Endothelial cell of umbilical vein (primary cell): Measurements from ENCODE around the gene DST. TPM values are rescaled to one million over a fixed set of nuclear protein-coding genes. Genes with fewer than 3 reads are reported as not detected.

Source experiments
- BruUV-seq: library from RNA; stranded (reverse); fragments of 400-500 nt; replicated peaks from 2 replicates; lab custom pipeline; 2021; lab: Mats Ljungman, UMichigan
- CTCF ChIA-PET: fragments of 300-600, 350-600 bp; sonication (Branson Sonifier 250); formaldehyde crosslinking; loops from one replicate; lab custom pipeline; 2021; ENCODE audit warnings: antibody characterized with exemption, inconsistent platforms; lab: Charles Lee
- POLR2A ChIA-PET: fragments of 300-600, 350-600 bp; sonication (Branson Sonifier 250); formaldehyde crosslinking; loops from one replicate; lab custom pipeline; 2021; ENCODE audit warnings: antibody characterized with exemption, inconsistent platforms; lab: Charles Lee
- DNase-seq: peaks from one replicate; pipeline ENCODE4 v3.0.0-alpha.2; 2011; ENCODE audit warnings: low read depth, low spot score
- FAIRE-seq: peaks from 2 replicates; lab custom pipeline; 2011; peaks lifted over from hg19 to GRCh38; lab: Jason Lieb, UNC
- H2AFZ ChIP-seq: 2 replicates; pipeline ENCODE4 v1.6.0; 2012; ENCODE audit warnings: low read depth, low read length, control low read depth, inconsistent platforms
- H3K27ac ChIP-seq: 2 replicates; pipeline ENCODE4 v1.5.1; 2011; ENCODE audit warnings: low read depth, mild to moderate bottlenecking, control low read depth, low read length, moderate library complexity; ENCODE audit not compliant: insufficient read depth
- H3K27me3 ChIP-seq, 2 experiments: 2 replicates each; pipeline versions ENCODE4 v1.6.0 to v1.6.1; 2011; ENCODE audit warnings: low read length in 2 of 2, mixed read lengths in 1 of 2; ENCODE audit not compliant: control insufficient read depth in 2 of 2, insufficient read depth in 2 of 2
- H3K36me3 ChIP-seq, 2 experiments: 2 replicates in 1 of 2; 3 replicates in 1 of 2; pipeline ENCODE4 v1.5.1; 2011; ENCODE audit warnings: low read length in 2 of 2, mild to moderate bottlenecking in 1 of 2, moderate library complexity in 1 of 2; ENCODE audit not compliant: control insufficient read depth in 2 of 2, insufficient read depth in 2 of 2; ENCODE audit errors: extremely low read depth in 1 of 2
- H3K4me1 ChIP-seq: 3 replicates; pipeline ENCODE4 v1.5.1; 2011; ENCODE audit warnings: mild to moderate bottlenecking, low read length; ENCODE audit not compliant: control insufficient read depth, insufficient read depth; ENCODE audit errors: extremely low read depth
- H3K4me2 ChIP-seq: 2 replicates; pipeline ENCODE4 v1.6.1; 2011; ENCODE audit warnings: low read length, control low read depth, mixed read lengths; ENCODE audit not compliant: insufficient read depth
- H3K4me3 ChIP-seq, 3 experiments: fragments of 200-600 bp in 1 of 3; sonication (generic), shearing (Covaris generic) in 1 of 3; replicated peaks in 1 of 3; 2 replicates each; pipeline ENCODE4 v1.5.1; 2011 to 2016; ENCODE audit warnings: control low read depth in 3 of 3, low read length in 3 of 3, mild to moderate bottlenecking in 2 of 3, inconsistent platforms in 1 of 3, low read depth in 1 of 3, moderate library complexity in 1 of 3; ENCODE audit not compliant: insufficient read depth in 1 of 3
- H3K79me2 ChIP-seq: 2 replicates; pipeline ENCODE4 v1.6.0; 2012; ENCODE audit warnings: low read length, inconsistent platforms; ENCODE audit not compliant: control insufficient read depth, insufficient read depth
- H3K9ac ChIP-seq: replicated peaks from 2 replicates; pipeline ENCODE3; 2011; ENCODE audit warnings: low read length, control low read depth; ENCODE audit not compliant: insufficient read depth; ENCODE audit errors: extremely low read depth
- H3K9me1 ChIP-seq: replicated peaks from 3 replicates; pipeline ENCODE4 v1.6.0; 2011; ENCODE audit warnings: mild to moderate bottlenecking, low read length; ENCODE audit not compliant: control insufficient read depth, insufficient read depth; ENCODE audit errors: extremely low read depth
- H3K9me3 ChIP-seq: replicated peaks from 2 replicates; pipeline ENCODE4 v1.5.1; 2012; ENCODE audit warnings: low read length, inconsistent platforms; ENCODE audit not compliant: control insufficient read depth, insufficient read depth
- H4K20me1 ChIP-seq: replicated peaks from 2 replicates; pipeline ENCODE3; 2011; ENCODE audit warnings: mild to moderate bottlenecking, low read length; ENCODE audit not compliant: control insufficient read depth, insufficient read depth; ENCODE audit errors: extremely low read depth
- CTCF ChIP-seq, 2 donors: IDR thresholded peaks; 1 replicate in 1 of 2; 2 replicates in 1 of 2; pipeline ENCODE4 v1.5.1; 2011; ENCODE audit warnings: low read length in 2 of 2, mild to moderate bottlenecking in 2 of 2, moderate library complexity in 2 of 2, control low read depth in 1 of 2, inconsistent platforms in 1 of 2, low read depth in 1 of 2; ENCODE audit not compliant: insufficient read depth in 1 of 2; ENCODE audit errors: extremely low read depth in 1 of 2
- EZH2 ChIP-seq: IDR thresholded peaks from 2 replicates; pipeline ENCODE4 v1.6.1; 2012; ENCODE audit warnings: borderline replicate concordance, low read depth, mild to moderate bottlenecking, moderate library complexity, low read length, inconsistent platforms; ENCODE audit not compliant: severe bottlenecking
- FOS ChIP-seq: IDR thresholded peaks from 2 replicates; pipeline ENCODE4 v1.6.1; 2011; ENCODE audit warnings: mild to moderate bottlenecking, low read length, moderate library complexity, borderline replicate concordance; ENCODE audit not compliant: insufficient read depth
- GATA2 ChIP-seq: IDR thresholded peaks from 2 replicates; pipeline ENCODE4 v1.7.0; 2011; ENCODE audit warnings: low read depth, mild to moderate bottlenecking, moderate library complexity, mixed read lengths, low read length; ENCODE audit not compliant: insufficient read length, insufficient read depth
- JUN ChIP-seq: IDR thresholded peaks from 2 replicates; pipeline ENCODE4 v1.6.1; 2011; ENCODE audit warnings: borderline replicate concordance, low read depth; ENCODE audit not compliant: insufficient read length, insufficient read depth
- MYC ChIP-seq: IDR thresholded peaks from one replicate; pipeline ENCODE4 v1.6.1; 2011; ENCODE audit warnings: mild to moderate bottlenecking, low read depth, low read length
- POLR2A ChIP-seq: IDR thresholded peaks from 2 replicates; pipeline ENCODE4 v1.6.1; 2012; ENCODE audit warnings: low read depth, mild to moderate bottlenecking, control low read depth, low read length
- POLR2AphosphoS5 ChIP-seq: IDR thresholded peaks from 2 replicates; pipeline ENCODE4 v1.6.1; 2012; ENCODE audit warnings: low read depth, mild to moderate bottlenecking, control low read depth, low read length, moderate library complexity; ENCODE audit not compliant: insufficient read depth
- dilution Hi-C: fragments of 300-500 bp; cut with MboI; formaldehyde crosslinking; loops from one replicate; pipeline ENCODE4 v1.15.0; 2019; ENCODE audit warnings: low sequenced_read_pairs; ENCODE audit not compliant: extremely low pct_ligation_motif_present
- intact Hi-C: fragments of 100-400 bp; cut with micrococcal nuclease; formaldehyde crosslinking; loops from one replicate; pipeline ENCODE4 v1.10.0; 2022
- polyA plus RNA-seq, 4 experiments: library from polyadenylated mRNA; depleted of rRNA in 3 of 4; stranded (reverse) in 3 of 4; unstranded in 1 of 4; fragments of >200 nt; gene quantifications; 2 replicates each; pipeline versions ENCODE4 v1.2.1 to v1.2.3, GENCODE V29; 2011 to 2012; ENCODE audit warnings: missing spikeins in 1 of 4
- total RNA-seq: library from RNA; stranded (reverse); gene quantifications from 2 replicates; pipeline ENCODE4 v1.2.3, GENCODE V29; 2021
- TF ChIP-seq, protein P1 (sequence below): IDR thresholded peaks from 2 replicates; pipeline ENCODE4 v1.6.1; 2011; ENCODE audit not compliant: insufficient read depth, insufficient read length

Gene DST
- total and polyA plus RNA-seq, 2 donors (not counting 3 experiments of a cell fraction or from before 2014, with no cell fraction given) = 62.3 to 253 TPM

GRCh38 chr6:56575736-56576135 lies 67.0 kb downstream of the DST start:
- TF ChIP-seq, protein P1, sequence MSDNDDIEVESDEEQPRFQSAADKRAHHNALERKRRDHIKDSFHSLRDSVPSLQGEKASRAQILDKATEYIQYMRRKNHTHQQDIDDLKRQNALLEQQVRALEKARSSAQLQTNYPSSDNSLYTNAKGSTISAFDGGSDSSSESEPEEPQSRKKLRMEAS = no peak
- TF ChIP-seq EZH2 = no peak
- TF ChIP-seq CTCF (IDR thresholded peaks at IDR 0.05; ENCODE audit: extremely low read depth in 1 of 2, insufficient read depth in 1 of 2, low read depth in 1 of 2, low read length in 2 of 2) = no peak
- TF ChIP-seq POLR2A = no peak
- no peak for TF ChIP-seq JUN
- no peak for TF ChIP-seq MYC
- TF ChIP-seq FOS = no peak
- no peak for TF ChIP-seq POLR2AphosphoS5
- TF ChIP-seq GATA2 = no peak
- H3K27me3 ChIP-seq = no peaks in the 10 kb centered on the region
- no TSS peak for BruUV-seq
- no peak overlapping the region for H3K27ac ChIP-seq
- H3K9ac ChIP-seq = no peak overlapping the region
- peaks cover 2% of the 10 kb centered on the region for H4K20me1 ChIP-seq
- H3K4me3 ChIP-seq = no peak overlapping the region
- H3K9me1 ChIP-seq = no peaks in the 10 kb centered on the region
- dilution Hi-C loops = no loop called here
- no peaks in the 10 kb centered on the region for H3K79me2 ChIP-seq
- ChIA-PET POLR2A (no interaction called here), CTCF (interaction anchor here (0.9 to 3.7 kb wide), 4 partner anchors 17 to 205 kb away, joined by 4 to 19 read pairs (median 4); no protein-coding TSS in a partner anchor)
- intact Hi-C loops = no loop called here
- peaks cover 0 to 5% of the 10 kb centered on the region in 2 experiments for H3K36me3 ChIP-seq
- DNase-seq (no peak), FAIRE-seq (no peak)
- no peak overlapping the region for H2AFZ ChIP-seq
- H3K4me1 ChIP-seq = peaks cover 5% of the 10 kb centered on the region
- no peak overlapping the region for H3K4me2 ChIP-seq
- H3K9me3 ChIP-seq = no peaks in the 10 kb centered on the region
